Spleen (tissue), 11 donors: ENCODE measurements around the gene BBX. TPM values are rescaled to one million over a fixed set of nuclear protein-coding genes. Genes with fewer than 3 reads are reported as not detected.

ENCODE experiments used
- DNase-seq: peaks from one replicate; pipeline ENCODE4 v3.0.0-alpha.2; 2020
- H3K27ac ChIP-seq, 8 donors: fragments of 200-600 bp; sonication (generic) in 7 of 8; 1 replicate in 4 of 8; 2 replicates in 4 of 8; pipeline versions ENCODE4 v1.5.0 to v1.8.0; 2016 to 2021; ENCODE audit warnings: inconsistent platforms in 4 of 8, mild to moderate bottlenecking in 4 of 8, moderate library complexity in 1 of 8
- H3K27me3 ChIP-seq, 7 donors: fragments of 200-600 bp; sonication (generic) in 6 of 7; replicated peaks in 1 of 7; 1 replicate in 4 of 7; 2 replicates in 3 of 7; pipeline versions ENCODE4 v1.5.0 to v1.8.0; 2016 to 2021; ENCODE audit warnings: inconsistent platforms in 3 of 7, mild to moderate bottlenecking in 1 of 7
- H3K36me3 ChIP-seq, 6 donors: fragments of 200-600 bp; sonication (generic) in 5 of 6; 1 replicate in 4 of 6; 2 replicates in 2 of 6; pipeline versions ENCODE4 v1.5.0 to v1.8.0; 2016 to 2021; ENCODE audit warnings: inconsistent platforms in 2 of 6
- H3K4me1 ChIP-seq, 6 donors: fragments of 200-600 bp; sonication (generic) in 5 of 6; 1 replicate in 3 of 6; 2 replicates in 3 of 6; pipeline versions ENCODE4 v1.5.0 to v1.8.0; 2016 to 2021; ENCODE audit warnings: inconsistent platforms in 3 of 6
- H3K4me3 ChIP-seq, 8 donors: fragments of 200-600 bp; sonication (generic) in 7 of 8; 1 replicate in 4 of 8; 2 replicates in 4 of 8; pipeline versions ENCODE4 v1.5.0 to v1.8.0; 2016 to 2021; ENCODE audit warnings: inconsistent platforms in 4 of 8, mild to moderate bottlenecking in 4 of 8, moderate library complexity in 2 of 8
- H3K9me3 ChIP-seq, 8 donors: fragments of 200-600 bp; sonication (generic) in 7 of 8; 1 replicate in 4 of 8; 2 replicates in 4 of 8; pipeline versions ENCODE4 v1.5.0 to v1.8.0; 2016 to 2021; ENCODE audit warnings: inconsistent platforms in 4 of 8
- CTCF ChIP-seq, 11 experiments: fragments of 200-600 bp in 7 of 11; fragments of 450-650 bp in 4 of 11; sonication (generic) in 4 of 11; IDR thresholded peaks in 8 of 11; conservative IDR thresholded peaks in 3 of 11; 1 replicate in 7 of 11; 2 replicates in 4 of 11; pipeline versions ENCODE4 v1.4.0 to v1.8.0; 2016 to 2021; ENCODE audit warnings: antibody characterized with exemption in 11 of 11, inconsistent platforms in 4 of 11, mild to moderate bottlenecking in 1 of 11
- POLR2A ChIP-seq, 3 donors: fragments of 450-650 bp; IDR thresholded peaks; one replicate each; pipeline ENCODE4 v1.5.1; 2017; ENCODE audit warnings: antibody characterized with exemption in 3 of 3, mild to moderate bottlenecking in 1 of 3
- POLR2AphosphoS5 ChIP-seq, 3 donors: sonication (generic); formaldehyde crosslinking; IDR thresholded peaks; one replicate each; pipeline ENCODE4 v1.5.1; 2017; ENCODE audit warnings: antibody characterized with exemption in 3 of 3
- WGBS, 5 donors: extraction: QIAGEN DNeasy Blood & Tissue Kit in 3 of 5; methylation state at CpG; one replicate each; pipeline versions ENCODE4 v1.1.5 to v1.1.7; 2013 to 2018; 5-methylcytosine and 5-hydroxymethylcytosine counted together
- intact Hi-C: fragments of 100-400 bp; cut with DNase I; formaldehyde crosslinking; loops from one replicate; pipeline ENCODE4 v1.15.0; 2023; ENCODE audit warnings: low total_unique reads
- polyA plus RNA-seq, 3 donors: library from polyadenylated mRNA; stranded (reverse); fragments of 200-250 nt; gene quantifications; one replicate each; pipeline ENCODE4 v1.2.1, GENCODE V29; 2013
- total RNA-seq, 7 donors: library from RNA; depleted of rRNA in 3 of 7; stranded (reverse); fragments of >200 nt in 3 of 7; fragmentation: NEBNext Ultra II Directional in 4 of 7; extraction: Animal tissue kit (Norgen Biotek cat#: 25700) in 4 of 7; gene quantifications; one replicate each; pipeline versions ENCODE4 v1.1.0 to v1.2.1, GENCODE V29; 2016 to 2021
- donor health status: healthy with polysubstance abuse.
- donor health status: DM: no; HTN: no; CAD: no; lungs with moderate emphysema.
- donor health status: DM: no; HTN: no; CAD: no.
- donor health status: Bipolar disorder and iron deficiency.
- donor health status: healthy.
- donor health status: DM: no; HTN: no; CAD: no.
- donor health status: DM: yes; HTN: yes; CAD: no.

BBX gene
- total and polyA plus RNA-seq, 10 donors: 5.1 to 98.5 (median 74.6) TPM

GRCh38 chr3:107531917-107532469 lies 9.2 kb downstream of the BBX start:
- 93 to 98% (median 96%) methylated on average over 9 of the region's 9 CpGs for WGBS, 5 donors
- intact Hi-C loops: no loop called here
- no peak for DNase-seq

GRCh38 chr3:107540857-107541256 lies 18.1 kb downstream of the BBX start:
- WGBS, 5 donors: 72 to 85% (median 83%) methylated on average over 3 of the region's 3 CpGs
- Histone ChIP-seq H3K4me3 (no peak overlapping the region), H3K27me3 (no peaks in the 10 kb centered on the region), H3K4me1 (peaks cover 0 to 9% (median 0%) of the 10 kb centered on the region in 6 donors), H3K27ac (no peak overlapping the region), H3K9me3 (no peaks in the 10 kb centered on the region), H3K36me3 (peaks cover 0 to 17% (median 0%) of the 10 kb centered on the region in 6 donors)
- no peak for TF ChIP-seq CTCF (IDR thresholded peaks at IDR 0.05 in 8 of 11, conservative IDR thresholded peaks at IDR 0.05 in 3 of 11)
- no peak for TF ChIP-seq POLR2A (IDR thresholded peaks at IDR 0.05)
- TF ChIP-seq POLR2AphosphoS5 (IDR thresholded peaks at IDR 0.05): no peak
- intact Hi-C loops: no loop called here
- no peak for DNase-seq

More at GRCh38 chr3:107531917-107532469, 9.2 kb downstream of the BBX start:
- H3K4me1 ChIP-seq: peaks cover 0 to 27% (median 8%) of the 10 kb centered on the region in 6 donors
- TF ChIP-seq POLR2AphosphoS5 (IDR thresholded peaks at IDR 0.05): no peak
- TF ChIP-seq POLR2A (IDR thresholded peaks at IDR 0.05): no peak
- no peak for TF ChIP-seq CTCF (IDR thresholded peaks at IDR 0.05 in 8 of 11, conservative IDR thresholded peaks at IDR 0.05 in 3 of 11)
- no peaks in the 10 kb centered on the region for H3K9me3 ChIP-seq
- H3K36me3 ChIP-seq: peaks cover 0 to 23% (median 0%) of the 10 kb centered on the region in 6 donors
- H3K4me3 ChIP-seq: no peak overlapping the region
- no peaks in the 10 kb centered on the region for H3K27me3 ChIP-seq
- no peak overlapping the region for H3K27ac ChIP-seq

GRCh38 chr3:107542665-107543064 lies 19.9 kb downstream of the BBX start:
- 84 to 90% (median 88%) methylated on average over 2 of the region's 2 CpGs for WGBS, 5 donors
- peaks cover 0 to 14% (median 0%) of the 10 kb centered on the region in 6 donors for H3K36me3 ChIP-seq
- H3K9me3 ChIP-seq: no peaks in the 10 kb centered on the region
- TF ChIP-seq POLR2A (IDR thresholded peaks at IDR 0.05) (no peak), POLR2AphosphoS5 (IDR thresholded peaks at IDR 0.05) (no peak)
- peaks cover 0 to 12% (median 0%) of the 10 kb centered on the region in 6 donors for H3K4me1 ChIP-seq
- no peak for DNase-seq
- H3K4me3 ChIP-seq: no peak overlapping the region
- no peak overlapping the region for H3K27ac ChIP-seq
- no peaks in the 10 kb centered on the region for H3K27me3 ChIP-seq
- intact Hi-C loops: no loop called here

GRCh38 chr3:107543666-107544065 lies 20.9 kb downstream of the BBX start:
- intact Hi-C loops: no loop called here
- TF ChIP-seq CTCF (IDR thresholded peaks at IDR 0.05 in 8 of 11, conservative IDR thresholded peaks at IDR 0.05 in 3 of 11) (peak in 2 of 11 experiments; percentile 8), POLR2A (IDR thresholded peaks at IDR 0.05) (no peak), POLR2AphosphoS5 (IDR thresholded peaks at IDR 0.05) (no peak)

More at GRCh38 chr3:107543666-107544065, 20.9 kb downstream of the BBX start:
- peaks cover 0 to 6% (median 0%) of the 10 kb centered on the region in 8 donors for H3K9me3 ChIP-seq
- no peak overlapping the region for H3K27ac ChIP-seq
- H3K4me1 ChIP-seq: peaks cover 0 to 12% (median 0%) of the 10 kb centered on the region in 6 donors
- no peak overlapping the region for H3K4me3 ChIP-seq
- H3K27me3 ChIP-seq: no peaks in the 10 kb centered on the region
- no peak for DNase-seq
- 81 to 86% (median 83%) methylated on average over 4 of the region's 4 CpGs for WGBS, 5 donors
- H3K36me3 ChIP-seq: peaks cover 0 to 8% (median 0%) of the 10 kb centered on the region in 6 donors
